AG08395 (cell line): ENCODE measurements around the gene CEP95.
A peak's percentile ranks its signal among the peaks of the same experiment; 100 is the strongest.

ENCODE experiments used
- DNase-seq: peaks from one replicate; pipeline ENCODE4 v3.0.0; 2012; ENCODE audit warnings: mixed read lengths, low spot score

CEP95 gene

DNA sequence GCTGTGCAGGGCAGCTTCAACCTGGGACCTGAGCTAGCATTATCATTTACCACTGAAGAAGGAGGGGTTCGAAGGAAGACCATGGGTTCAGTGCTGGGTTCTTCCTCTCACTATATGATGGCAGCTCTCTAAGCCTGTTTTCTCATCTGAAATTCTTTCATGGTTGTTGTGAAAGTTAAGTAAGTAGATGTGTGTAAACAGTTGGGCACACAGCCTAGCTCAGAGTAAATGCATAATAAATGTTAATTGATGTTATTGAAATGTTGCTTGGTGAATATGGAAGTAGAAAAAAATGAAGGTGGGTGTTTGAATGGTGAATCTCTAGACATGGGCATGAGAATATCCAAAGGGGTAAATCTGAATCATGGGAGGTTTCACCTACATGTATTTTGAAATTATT is 9.1 kb downstream of the CEP95 start:
- no peak for DNase-seq

DNA sequence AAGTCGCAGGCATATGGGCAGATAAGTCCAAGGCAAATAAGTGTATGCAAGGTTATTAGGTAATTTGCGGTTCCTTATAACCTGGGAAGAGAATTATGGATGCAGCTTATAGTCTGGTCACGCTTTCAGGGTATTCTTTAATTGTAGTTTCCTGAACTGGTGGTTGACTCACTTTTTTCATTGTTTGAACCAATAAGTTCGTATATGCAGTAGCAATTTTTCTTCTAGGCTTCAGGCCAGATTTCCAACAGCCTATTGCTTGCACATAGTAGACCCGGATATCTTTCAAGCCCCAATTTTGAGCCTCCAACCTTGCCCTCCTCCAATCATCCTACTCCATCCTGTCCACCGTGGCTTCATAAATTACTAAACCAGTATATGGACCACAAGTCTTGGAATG is 12.8 kb downstream of the CEP95 start:
- no peak for DNase-seq

DNA sequence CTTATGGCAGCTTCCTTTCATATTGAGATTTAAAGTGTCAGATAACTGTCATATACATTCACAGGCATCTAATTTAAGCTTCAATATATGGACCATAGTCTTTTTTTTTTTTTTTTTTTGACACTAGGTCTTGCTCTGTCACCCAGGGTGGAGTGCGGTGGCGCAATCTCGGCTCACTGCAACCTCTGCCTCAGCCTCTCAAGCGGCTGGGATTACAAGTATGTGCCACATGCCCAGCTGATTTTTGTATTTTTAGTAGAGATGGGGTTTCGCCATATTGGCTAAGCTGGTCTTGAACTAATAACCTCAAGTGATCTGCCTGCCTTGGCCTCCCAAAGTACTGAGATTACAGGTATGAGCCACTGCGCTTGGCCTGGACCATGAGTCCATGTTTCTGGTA is 13.6 kb downstream of the CEP95 start:
- DNase-seq, result no peak

DNA sequence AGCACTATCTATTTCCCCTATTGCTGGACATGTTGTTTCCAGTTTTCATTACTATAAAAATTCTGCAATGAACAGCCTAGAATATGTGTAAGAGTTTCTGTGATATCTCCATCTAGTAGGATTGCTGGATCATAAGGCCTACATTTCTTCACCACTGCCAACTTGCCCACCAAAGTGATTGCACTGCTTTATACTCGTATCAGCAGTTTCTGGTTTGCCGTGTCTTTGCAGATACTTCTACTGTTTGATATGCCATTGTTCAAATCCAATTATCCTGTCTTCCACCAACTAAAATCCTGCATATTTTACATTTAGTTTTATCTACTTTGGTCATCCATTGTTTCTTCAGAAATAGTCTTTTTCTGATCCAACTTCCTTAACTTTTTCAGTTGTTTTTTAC is 21.1 kb downstream of the CEP95 start:
- DNase-seq, result no peak

DNA sequence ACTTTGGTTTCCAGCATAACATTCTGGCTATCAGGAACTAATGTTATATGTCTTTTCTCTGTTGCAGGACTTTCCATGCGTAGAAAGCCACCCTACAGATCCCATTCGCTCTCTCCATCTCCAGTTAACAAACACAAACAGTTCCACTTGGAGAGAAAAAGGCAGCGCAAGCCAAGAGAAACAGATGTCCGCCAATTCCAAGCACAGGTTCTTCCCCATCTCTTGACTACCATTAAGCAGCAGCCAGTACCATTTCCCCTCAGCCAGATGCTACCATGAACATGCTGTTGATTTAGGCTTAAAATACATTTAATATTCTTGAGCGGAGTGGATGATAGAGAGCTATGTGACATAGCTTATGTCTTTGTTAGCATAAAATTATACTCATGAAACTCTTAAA is 22.4 kb downstream of the CEP95 start:
- no peak for DNase-seq

DNA sequence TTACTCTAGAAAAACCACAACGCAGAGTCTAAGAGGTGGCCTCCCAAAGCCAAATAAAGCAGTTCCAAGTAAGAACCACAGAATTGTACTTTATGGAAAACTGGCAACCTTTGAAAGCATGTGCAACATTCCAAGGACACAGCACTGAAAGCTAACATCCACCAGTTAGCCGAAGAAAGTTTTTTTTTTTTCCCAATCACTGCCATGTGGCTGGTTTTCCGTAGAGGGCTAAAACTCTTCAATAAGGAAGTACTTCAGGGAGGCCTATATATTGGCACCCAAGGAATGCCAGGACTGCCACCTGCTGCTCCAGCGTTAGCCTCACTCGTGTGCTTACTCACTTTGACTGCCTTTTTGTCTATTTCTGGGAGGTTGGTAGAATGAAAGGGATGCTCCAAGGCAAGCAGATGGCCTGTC is 25.2 kb downstream of the CEP95 start:
- DNase-seq, result peak; percentile 67

DNA sequence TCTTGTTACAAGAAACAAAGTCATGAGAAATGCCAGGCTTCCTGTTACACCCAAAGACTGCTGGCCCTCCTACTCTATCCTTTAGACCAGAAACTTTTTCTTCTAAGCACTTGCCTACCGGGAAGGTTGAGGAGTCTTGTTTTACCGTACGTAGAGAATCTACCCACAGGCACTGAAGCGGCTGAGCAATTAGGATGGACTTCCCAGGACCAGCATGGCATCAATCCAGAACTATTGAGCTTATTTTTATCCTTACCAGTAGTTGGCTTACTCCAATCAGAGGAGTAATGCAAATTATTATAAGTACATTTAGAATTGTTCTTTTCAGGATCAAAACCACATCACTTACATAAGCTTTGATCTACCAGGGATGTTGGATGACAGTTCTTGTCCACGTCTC is 25.6 kb downstream of the CEP95 start:
- no peak for DNase-seq

DNA sequence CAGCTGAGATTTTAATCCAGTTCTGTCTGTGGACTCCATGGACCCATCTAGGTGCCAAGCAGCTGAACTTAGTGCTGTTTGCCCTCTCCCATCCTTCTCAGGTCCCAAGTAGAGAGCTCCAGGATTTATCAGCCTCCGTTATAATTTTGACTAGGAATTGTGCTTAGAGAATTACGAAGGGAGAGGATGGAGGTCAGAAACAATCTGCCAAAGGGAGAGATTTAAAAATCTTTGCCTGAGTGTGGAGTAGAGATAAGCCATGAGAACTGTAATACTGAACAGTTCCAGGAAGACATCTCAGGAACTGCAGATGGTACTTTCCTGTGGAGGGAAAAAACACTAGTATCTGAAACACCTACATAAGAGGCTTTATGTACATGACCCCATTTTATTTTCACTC is 27.0 kb downstream of the CEP95 start:
- no peak for DNase-seq

DNA sequence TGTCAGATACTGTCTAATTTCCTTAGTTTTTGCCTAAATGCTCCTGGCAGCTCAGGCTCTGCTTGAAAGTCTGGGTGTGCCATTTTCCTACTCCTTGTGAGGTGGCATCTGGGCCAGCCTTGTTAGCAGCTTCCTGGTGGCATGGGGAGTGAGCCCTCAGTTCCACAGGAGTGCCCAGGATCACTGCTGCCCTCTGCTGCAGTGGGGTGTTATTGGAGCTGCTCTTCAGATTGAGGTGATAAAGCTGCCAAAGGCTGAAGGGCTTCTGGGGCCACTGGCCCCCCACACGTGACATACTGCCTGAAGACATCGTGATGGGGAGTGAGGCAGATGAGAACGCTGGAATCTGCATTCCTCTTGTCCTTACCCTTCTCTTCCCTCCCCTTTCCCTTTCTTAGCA is 27.4 kb downstream of the CEP95 start:
- DNase-seq, result peak; percentile 6

DNA sequence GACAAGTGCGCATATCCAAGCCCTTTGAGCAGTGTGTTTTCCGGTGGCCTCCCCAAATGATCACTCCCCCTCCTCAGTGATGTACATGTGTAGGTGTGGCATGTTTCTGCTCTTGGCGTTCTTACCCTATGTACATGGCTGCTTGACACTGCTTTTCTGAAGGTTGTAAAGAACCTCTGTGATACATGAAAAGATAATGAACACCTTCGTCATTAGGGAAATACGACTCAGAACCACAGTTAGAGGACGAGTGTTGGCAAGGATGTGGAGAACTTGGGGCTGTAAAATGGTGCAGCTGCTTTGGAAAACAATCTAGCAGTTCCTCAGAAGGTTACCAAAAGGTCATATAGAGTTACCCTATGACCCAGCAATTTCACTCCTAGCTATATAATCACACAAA is 28.6 kb downstream of the CEP95 start:
- DNase-seq, result no peak

DNA sequence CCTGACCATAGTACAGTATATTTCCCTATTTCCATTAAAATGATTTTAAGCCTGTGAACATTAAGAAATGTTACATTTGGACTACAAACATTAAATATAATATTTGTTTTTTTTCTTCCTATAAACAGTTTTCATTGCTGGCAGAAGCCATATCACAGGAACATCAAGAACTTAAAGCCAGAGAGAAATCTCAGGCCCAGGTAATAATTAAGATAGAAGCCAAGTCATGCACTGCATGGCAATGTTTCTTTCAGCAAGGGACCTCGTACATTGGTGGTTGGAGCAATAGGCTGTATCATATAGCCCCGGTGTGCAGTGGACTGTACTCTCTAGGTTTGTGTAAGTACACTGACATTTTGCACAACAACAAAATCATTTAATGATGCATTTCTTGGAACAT is 30.1 kb downstream of the CEP95 start:
- DNase-seq, result no peak

DNA sequence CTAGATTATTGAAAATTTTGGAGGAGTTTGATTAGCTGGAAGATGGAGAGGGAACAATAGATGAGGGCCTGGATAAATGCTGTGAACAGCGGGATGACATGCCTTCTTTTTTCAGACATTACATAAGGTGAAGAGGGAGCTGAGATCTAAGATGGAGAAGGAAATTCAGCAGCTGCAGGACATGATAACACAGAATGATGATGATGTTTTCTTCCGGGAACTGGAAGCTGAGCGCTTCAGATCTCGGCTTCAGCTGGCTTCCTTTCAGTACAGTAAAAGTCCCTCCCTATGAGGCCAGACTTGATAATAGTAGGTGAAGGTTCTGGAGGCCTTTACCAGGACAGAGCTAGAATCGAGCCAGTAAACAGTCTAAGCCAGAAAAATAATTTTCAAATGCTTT is 30.7 kb downstream of the CEP95 start:
- no peak for DNase-seq

DNA sequence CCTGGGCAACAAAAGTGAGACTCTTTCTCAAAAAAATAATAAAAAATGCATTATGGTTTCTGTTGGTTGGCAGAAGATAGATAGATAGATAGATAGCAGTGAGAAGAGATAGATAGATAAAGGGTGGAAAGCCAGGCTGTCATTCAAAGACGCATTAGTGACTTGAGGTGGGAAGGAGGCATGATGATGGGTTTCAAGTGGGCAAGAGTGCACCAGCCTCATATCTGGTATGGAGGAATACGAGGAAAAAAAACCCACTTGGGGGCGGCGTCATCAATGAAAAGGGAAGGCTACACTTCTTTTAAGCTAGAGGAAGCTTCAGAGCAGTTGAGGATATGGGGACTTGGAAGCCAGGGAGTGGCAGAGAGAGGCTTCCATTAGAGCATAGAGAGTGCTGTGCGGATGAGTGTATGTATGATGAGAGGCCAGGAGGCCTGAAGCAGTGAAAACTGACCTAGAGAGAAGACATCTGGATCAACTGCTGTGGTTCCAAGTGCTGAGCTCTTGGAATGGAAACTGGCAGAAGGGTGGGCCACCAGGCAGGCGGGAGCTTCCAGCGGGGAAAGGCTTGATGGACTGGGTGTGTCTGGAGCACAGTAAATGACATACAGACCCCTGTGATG is 31.8 kb downstream of the CEP95 start:
- DNase-seq, result no peak

DNA sequence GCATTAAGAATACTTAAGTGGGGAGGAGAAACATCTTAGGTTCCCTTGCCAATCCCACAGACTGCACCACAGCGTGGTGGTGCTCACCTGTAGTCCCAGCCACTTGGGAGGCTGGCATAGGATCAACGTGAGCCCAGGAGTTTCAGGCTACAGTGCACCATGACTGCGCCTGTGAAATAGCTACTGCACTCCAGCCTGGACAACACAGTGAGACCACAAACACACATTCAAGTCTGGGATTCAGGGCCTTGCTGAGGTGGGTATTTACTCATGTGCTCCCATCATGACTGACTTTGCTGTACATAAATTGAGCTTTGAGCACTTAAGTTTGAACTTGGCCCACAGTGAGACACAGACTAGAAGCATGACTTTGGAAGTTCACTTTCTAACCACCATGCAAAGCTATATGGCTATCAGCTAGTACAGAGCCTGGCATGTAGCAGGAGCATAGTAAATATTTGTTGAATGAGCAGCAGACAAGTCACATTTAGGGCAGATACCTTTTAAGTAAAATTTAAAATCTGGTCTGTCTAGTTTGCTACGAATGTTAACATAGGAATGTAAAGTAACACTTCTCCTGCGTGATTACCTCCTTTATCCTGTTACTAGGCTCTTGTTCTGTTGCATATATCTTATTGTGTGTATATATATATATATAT is 33.5 kb downstream of the CEP95 start:
- no peak for DNase-seq

DNA sequence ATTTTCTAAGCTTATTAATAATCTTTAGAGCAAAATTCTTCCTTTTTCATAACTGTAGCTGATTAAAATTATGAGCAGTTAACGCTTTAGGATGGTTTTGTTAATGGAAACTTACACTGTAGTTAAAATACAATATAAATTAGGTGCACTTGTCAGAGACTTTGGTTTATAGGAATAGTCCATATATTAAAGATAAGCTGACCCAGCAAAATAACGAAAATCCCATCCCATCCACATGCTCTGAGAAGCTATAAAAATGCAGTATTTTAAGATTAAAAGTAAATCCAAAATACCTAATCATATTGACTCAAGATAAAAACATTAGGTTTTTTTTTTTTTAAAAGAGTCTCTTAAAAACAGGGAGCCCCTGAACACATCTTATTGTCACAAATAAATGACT is 38.0 kb downstream of the CEP95 start:
- DNase-seq, result no peak

DNA sequence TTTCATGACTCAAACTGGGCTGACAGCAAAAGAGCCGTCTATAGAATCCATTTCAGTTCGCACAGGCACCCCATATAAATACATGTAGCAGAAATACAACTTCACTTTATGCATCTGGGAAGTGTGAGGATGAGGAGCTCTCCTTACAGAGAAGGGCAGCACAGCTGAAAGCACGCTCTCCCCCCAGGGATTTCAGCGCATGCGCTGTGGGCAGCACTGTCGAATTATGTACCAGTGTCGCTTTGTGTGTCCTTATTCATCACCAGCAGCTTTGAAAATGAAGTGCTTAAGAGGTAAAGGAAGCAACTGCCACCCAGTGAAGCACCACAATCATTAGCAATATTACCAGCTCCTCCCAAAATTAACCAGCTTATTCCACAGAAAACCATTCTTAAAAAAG is 39.9 kb downstream of the CEP95 start:
- DNase-seq, result no peak

DNA sequence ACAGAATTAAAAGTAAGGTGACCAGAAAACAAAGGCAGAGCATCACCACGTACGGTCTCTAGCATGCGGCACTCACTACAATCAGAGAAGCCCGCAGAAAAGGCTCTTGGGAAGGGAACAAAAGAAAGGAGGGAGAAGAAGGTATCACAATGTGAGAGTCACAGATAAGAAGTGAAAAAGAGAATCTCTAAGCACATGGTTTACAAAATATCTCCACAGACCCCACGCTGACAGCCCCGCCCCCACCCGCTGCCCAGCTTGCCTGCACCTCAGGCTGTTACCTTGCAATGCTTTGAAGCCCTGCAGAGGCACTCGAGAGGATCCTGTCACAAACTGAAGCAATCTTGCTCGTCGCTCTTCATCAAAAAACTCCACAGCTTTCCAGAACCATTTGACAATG is 40.5 kb downstream of the CEP95 start:
- no peak for DNase-seq

DNA sequence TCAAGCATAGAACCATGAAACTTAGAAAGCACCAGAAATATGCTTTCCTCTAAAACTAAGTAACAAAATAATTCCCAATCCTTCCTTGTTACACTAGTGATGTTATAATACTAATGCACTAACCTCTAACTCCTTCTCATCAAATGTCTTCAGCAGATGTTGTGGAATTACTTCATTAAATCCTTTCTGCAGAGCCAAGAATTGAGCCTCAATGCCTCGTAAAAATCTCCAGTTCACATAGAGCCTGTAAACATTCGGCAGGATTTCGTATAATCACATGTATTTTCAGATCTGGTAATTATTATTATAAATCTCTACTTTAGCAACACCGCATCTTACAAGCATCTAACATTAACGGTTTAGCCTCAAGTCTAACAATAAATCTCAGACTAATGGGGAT is 44.7 kb downstream of the CEP95 start:
- DNase-seq, result no peak

DNA sequence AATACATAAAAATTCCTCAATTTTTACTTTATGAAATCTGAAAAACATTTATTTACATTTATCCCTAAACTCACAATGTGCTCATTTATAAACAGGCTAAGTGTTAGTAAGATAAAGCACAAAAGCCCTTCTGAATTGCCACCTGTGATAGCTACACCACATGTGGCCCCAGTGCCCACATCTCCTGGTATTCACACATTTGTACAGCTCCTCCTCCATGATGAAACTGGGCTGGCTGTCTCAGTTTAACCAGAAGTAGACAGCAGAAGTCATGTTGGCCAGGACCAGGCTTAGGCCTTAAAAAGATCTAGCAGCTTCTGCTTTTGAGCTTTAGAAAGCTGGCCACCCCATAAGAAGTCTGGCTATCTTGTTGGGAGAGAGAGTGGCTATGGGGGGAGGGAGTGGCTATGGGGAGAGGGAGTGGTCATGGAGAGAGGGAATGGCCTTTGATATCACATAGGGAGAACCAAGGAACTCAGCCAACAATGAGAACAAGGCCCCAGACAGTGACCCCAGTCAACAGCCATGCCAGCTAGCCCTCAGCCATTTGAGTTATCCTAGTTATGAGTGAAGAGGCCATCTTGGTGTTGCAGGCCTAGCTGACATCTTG is 47.4 kb downstream of the CEP95 start:
- DNase-seq, result no peak

DNA sequence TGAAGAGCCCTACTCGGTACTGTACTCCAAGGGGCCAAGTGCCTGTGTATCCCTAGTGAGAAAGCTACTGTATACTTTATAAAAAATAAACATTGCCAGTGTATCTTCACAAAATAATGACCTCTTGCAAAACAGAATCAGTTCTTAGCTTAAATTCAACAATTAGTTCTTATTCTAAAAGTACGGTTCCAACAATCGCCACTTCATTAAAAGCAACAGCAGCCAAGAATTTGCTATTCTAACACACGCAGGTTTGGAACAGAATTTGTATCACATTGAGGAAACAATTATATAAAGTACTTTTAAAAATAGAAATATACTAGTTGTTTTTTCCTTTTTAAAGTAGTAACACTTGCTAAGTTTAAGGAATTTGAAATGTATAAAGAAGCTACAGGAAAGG is 48.5 kb downstream of the CEP95 start:
- no peak for DNase-seq

DNA sequence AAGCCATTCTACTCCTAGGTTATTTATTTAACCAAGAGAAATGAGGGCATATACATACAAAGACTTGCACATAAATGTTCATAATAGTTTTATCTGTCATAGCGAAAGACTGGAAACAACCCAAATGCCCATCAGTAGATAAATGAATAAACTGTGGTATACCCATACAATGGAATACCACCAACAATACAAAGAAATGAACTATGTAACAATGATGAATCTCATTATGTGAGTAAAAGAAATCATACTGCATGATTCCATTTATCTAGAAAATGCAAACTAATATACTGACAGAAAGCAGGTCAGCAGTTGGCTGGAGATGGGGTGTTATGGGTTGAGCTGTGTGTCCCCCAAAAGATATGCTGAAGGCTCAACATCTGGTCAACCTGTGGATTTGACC is 57.3 kb downstream of the CEP95 start:
- no peak for DNase-seq

DNA sequence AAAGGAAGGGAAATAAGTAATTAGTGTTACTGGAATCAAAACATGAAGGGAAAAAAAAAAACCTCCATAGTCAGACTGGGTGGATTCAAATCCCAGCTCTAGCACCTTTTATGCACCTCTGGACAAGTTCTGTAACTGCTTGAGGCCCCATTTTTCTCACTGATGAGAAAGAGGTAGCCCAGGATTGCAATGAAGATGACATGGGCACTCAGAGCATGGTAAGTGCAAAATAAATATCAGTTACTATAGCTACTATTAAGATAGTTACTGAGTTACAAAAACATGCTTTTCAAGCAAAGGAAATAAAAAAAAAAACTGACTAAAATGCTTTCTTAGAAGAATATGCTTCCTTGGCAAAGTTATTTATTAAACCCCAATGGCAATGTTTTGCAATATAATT is 58.8 kb downstream of the CEP95 start:
- DNase-seq, result no peak

DNA sequence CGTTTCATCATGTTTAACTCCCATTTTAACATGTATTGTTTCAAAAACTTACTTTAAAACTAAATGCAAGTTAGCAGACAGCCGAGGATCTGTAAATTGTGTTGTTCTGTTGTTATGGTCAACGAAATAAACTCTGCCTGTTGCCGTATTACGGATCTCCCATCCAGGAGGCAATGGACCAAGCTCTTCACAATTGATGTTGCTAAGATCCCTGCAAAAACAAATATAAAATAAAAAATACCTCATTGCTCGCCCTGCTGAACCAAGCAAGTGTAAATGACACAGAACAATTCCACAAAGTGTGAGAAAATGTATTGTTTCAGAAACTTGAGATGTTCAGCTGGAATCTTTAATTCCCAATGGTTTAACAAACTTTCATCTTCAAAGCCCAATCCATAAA is 65.0 kb downstream of the CEP95 start:
- DNase-seq, result no peak

DNA sequence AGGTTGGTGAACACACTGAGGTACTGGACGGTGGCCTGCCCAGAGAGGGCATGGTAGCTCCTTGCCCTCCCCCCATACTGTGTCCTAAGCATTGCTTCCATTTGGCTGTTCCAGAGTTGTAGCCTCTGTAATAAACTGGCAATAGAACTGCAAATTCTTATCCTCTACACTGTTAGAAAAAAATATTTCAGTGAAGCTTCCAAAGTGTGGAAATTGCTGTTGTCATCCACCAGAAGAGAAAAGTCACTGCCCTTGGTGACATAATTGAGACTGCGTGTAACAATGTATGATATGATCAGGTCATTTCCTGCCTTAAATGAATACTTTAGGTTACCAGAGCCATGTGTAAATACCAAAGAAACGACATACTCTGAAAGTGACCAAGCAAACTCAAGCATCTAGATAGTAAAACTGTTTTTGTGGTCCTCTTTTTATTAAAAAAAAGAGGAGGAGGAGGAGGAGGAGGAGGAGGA is 65.9 kb downstream of the CEP95 start:
- peak; percentile 50 for DNase-seq
